Mesenchymal stem cell (in vitro differentiated cells and primary cell): ENCODE measurements around the gene CAMKMT.

ENCODE experiments used
- DNase-seq: peaks from one replicate; pipeline ENCODE4 v3.0.0-alpha.2; 2013
- H2AFZ ChIP-seq: one replicate; pipeline ENCODE4 v1.6.1; 2013; ENCODE audit warnings: low read depth, mild to moderate bottlenecking, control low read depth, inconsistent platforms, low read length, moderate library complexity
- H2AK5ac ChIP-seq: 2 replicates; pipeline ENCODE4 v1.6.1; 2013; ENCODE audit warnings: low read length, moderate library complexity, mild to moderate bottlenecking, inconsistent platforms; ENCODE audit not compliant: severe bottlenecking
- H2BK120ac ChIP-seq: one replicate; pipeline ENCODE4 v1.6.1; 2013; ENCODE audit warnings: low read depth, mild to moderate bottlenecking, inconsistent platforms, low read length, moderate library complexity
- H2BK12ac ChIP-seq, 2 experiments: one replicate each; pipeline ENCODE4 v1.6.1; 2013; ENCODE audit warnings: inconsistent platforms in 2 of 2, low read length in 2 of 2, mild to moderate bottlenecking in 2 of 2, moderate library complexity in 2 of 2, control low read depth in 1 of 2
- H2BK15ac ChIP-seq: one replicate; pipeline ENCODE4 v1.6.1; 2013; ENCODE audit warnings: mild to moderate bottlenecking, low read depth, inconsistent platforms; ENCODE audit not compliant: poor library complexity, severe bottlenecking
- H2BK5ac ChIP-seq: 2 replicates; pipeline ENCODE4 v1.6.1; 2013; ENCODE audit warnings: low read depth, mild to moderate bottlenecking, low read length, control low read depth, inconsistent platforms; ENCODE audit not compliant: poor library complexity, severe bottlenecking
- H3K14ac ChIP-seq, 2 experiments: one replicate each; pipeline ENCODE4 v1.6.1; 2013; ENCODE audit warnings: inconsistent platforms in 2 of 2, low read length in 2 of 2, control low read depth in 1 of 2, mild to moderate bottlenecking in 1 of 2, moderate library complexity in 1 of 2
- H3K18ac ChIP-seq, 2 experiments: one replicate each; pipeline ENCODE4 v1.6.1; 2013; ENCODE audit warnings: inconsistent platforms in 2 of 2, low read length in 2 of 2, control low read depth in 1 of 2, low read depth in 1 of 2, mild to moderate bottlenecking in 1 of 2
- H3K23ac ChIP-seq, 2 experiments: one replicate each; pipeline ENCODE4 v1.6.1; 2013; ENCODE audit warnings: inconsistent platforms in 2 of 2, low read length in 2 of 2, mild to moderate bottlenecking in 2 of 2, moderate library complexity in 2 of 2, control low read depth in 1 of 2
- H3K27ac ChIP-seq: 2 replicates; pipeline ENCODE4 v1.5.1; 2013; ENCODE audit warnings: mild to moderate bottlenecking, moderate library complexity, low read length, control low read depth, inconsistent platforms; ENCODE audit not compliant: poor library complexity, severe bottlenecking
- H3K27me3 ChIP-seq, 2 experiments: 2 replicates each; pipeline versions ENCODE4 v1.6.1 to v1.7.0; 2013; ENCODE audit warnings: low read length in 2 of 2, mild to moderate bottlenecking in 2 of 2, moderate library complexity in 2 of 2, control low read depth in 1 of 2, inconsistent platforms in 1 of 2; ENCODE audit not compliant: control insufficient read depth in 1 of 2, insufficient read depth in 1 of 2
- H3K36me3 ChIP-seq, 2 experiments: 2 replicates each; pipeline versions ENCODE4 v1.6.1 to v1.7.0; 2013; ENCODE audit warnings: low read length in 2 of 2, control low read depth in 1 of 2, inconsistent platforms in 1 of 2, low read depth in 1 of 2, mild to moderate bottlenecking in 1 of 2; ENCODE audit not compliant: insufficient read depth in 2 of 2, control insufficient read depth in 1 of 2
- H3K4ac ChIP-seq, 2 experiments: one replicate each; pipeline ENCODE4 v1.6.1; 2013; ENCODE audit warnings: inconsistent platforms in 2 of 2, low read length in 2 of 2, mild to moderate bottlenecking in 2 of 2, moderate library complexity in 2 of 2, control low read depth in 1 of 2, low read depth in 1 of 2
- H3K4me1 ChIP-seq: 2 replicates; pipeline ENCODE4 v1.6.1; 2013; ENCODE audit warnings: low read depth, low read length, control low read depth; ENCODE audit not compliant: control insufficient read depth, insufficient read depth
- H3K4me2 ChIP-seq: 2 replicates; pipeline ENCODE4 v1.6.1; 2013; ENCODE audit warnings: low read length, mild to moderate bottlenecking, inconsistent platforms; ENCODE audit not compliant: poor library complexity, severe bottlenecking
- H3K4me3 ChIP-seq, 2 experiments: 2 replicates each; pipeline versions ENCODE4 v1.5.1 to v1.7.0; 2013; ENCODE audit warnings: low read length in 2 of 2, mild to moderate bottlenecking in 2 of 2, control low read depth in 1 of 2, low read depth in 1 of 2; ENCODE audit not compliant: insufficient read depth in 1 of 2
- H3K79me1 ChIP-seq: replicated peaks from 2 replicates; pipeline ENCODE4 v1.6.1; 2013; ENCODE audit warnings: mild to moderate bottlenecking, control low read depth, low read length, inconsistent platforms; ENCODE audit not compliant: poor library complexity, severe bottlenecking
- H3K9ac ChIP-seq: 2 replicates; pipeline ENCODE4 v1.7.0; 2013; ENCODE audit warnings: mild to moderate bottlenecking, low read length, moderate library complexity
- H3K9me3 ChIP-seq: 2 replicates; pipeline ENCODE4 v1.7.0; 2013; ENCODE audit warnings: mild to moderate bottlenecking, low read length; ENCODE audit not compliant: control insufficient read depth
- H4K8ac ChIP-seq: one replicate; pipeline ENCODE4 v1.6.1; 2013; ENCODE audit warnings: inconsistent platforms, mild to moderate bottlenecking, low read length, moderate library complexity
- H4K91ac ChIP-seq: one replicate; pipeline ENCODE4 v1.6.1; 2013; ENCODE audit warnings: mild to moderate bottlenecking, low read length, inconsistent platforms
- WGBS: methylation state at CpG from one replicate; pipeline ENCODE4 v1.1.7; 2013; ENCODE audit warnings: mixed read lengths; 5-methylcytosine and 5-hydroxymethylcytosine counted together

The CAMKMT gene

GRCh38 chr2:44542520-44542919 is 180.8 kb downstream of the CAMKMT start:
- H3K79me1 ChIP-seq, result peaks cover 6% of the 10 kb centered on the region

GRCh38 chr2:44543773-44544725 is 182.3 kb downstream of the CAMKMT start:
- WGBS, result no CpG with 5 or more reads among the region's 2 CpGs
- Histone ChIP-seq H3K4me2 (no peak overlapping the region), H3K9ac (no peak overlapping the region), H3K27me3 (no peaks in the 10 kb centered on the region), H3K79me1 (peaks cover 9% of the 10 kb centered on the region), H2AFZ (no peak overlapping the region), H2AK5ac (no peak overlapping the region), H2BK5ac (no peak overlapping the region), H3K36me3 (no peaks in the 10 kb centered on the region), H2BK120ac (no peak overlapping the region), H2BK15ac (no peak overlapping the region), H3K4ac (no peak overlapping the region), H3K14ac (no peak overlapping the region), H3K18ac (no peak overlapping the region), H3K4me3 (no peak overlapping the region), H3K9me3 (no peaks in the 10 kb centered on the region), H3K23ac (no peak overlapping the region), H2BK12ac (no peak overlapping the region), H4K8ac (no peak overlapping the region), H3K4me1 (no peaks in the 10 kb centered on the region), H4K91ac (no peak overlapping the region), H3K27ac (peak overlapping the region; percentile 37)
- no peak for DNase-seq

More at GRCh38 chr2:44542520-44542919, 180.8 kb downstream of the CAMKMT start:
- Histone ChIP-seq H3K4me1 (no peaks in the 10 kb centered on the region), H3K36me3 (no peaks in the 10 kb centered on the region), H3K9me3 (no peaks in the 10 kb centered on the region), H4K91ac (no peak overlapping the region), H3K27ac (no peak overlapping the region), H3K18ac (no peak overlapping the region), H3K4me2 (no peak overlapping the region), H2AK5ac (no peak overlapping the region), H2BK15ac (no peak overlapping the region), H3K27me3 (no peaks in the 10 kb centered on the region), H3K4me3 (no peak overlapping the region), H3K14ac (no peak overlapping the region), H2AFZ (no peak overlapping the region), H2BK120ac (no peak overlapping the region), H3K4ac (no peak overlapping the region), H2BK5ac (no peak overlapping the region), H3K23ac (no peak overlapping the region), H3K9ac (no peak overlapping the region), H2BK12ac (no peak overlapping the region), H4K8ac (no peak overlapping the region)
- 100% methylated on average over 1 of the region's 2 CpGs for WGBS
- no peak for DNase-seq

GRCh38 chr2:44545005-44545404 is 183.3 kb downstream of the CAMKMT start:
- Histone ChIP-seq H3K27ac (no peak overlapping the region), H2BK120ac (no peak overlapping the region), H4K8ac (no peak overlapping the region), H2BK5ac (no peak overlapping the region), H3K36me3 (no peaks in the 10 kb centered on the region), H3K9ac (no peak overlapping the region), H2BK15ac (no peak overlapping the region), H2AK5ac (no peak overlapping the region), H3K27me3 (no peaks in the 10 kb centered on the region), H4K91ac (no peak overlapping the region), H3K23ac (peak overlapping the region in 1 of 2 experiments; percentile 41), H3K14ac (no peak overlapping the region), H2AFZ (no peak overlapping the region), H3K9me3 (no peaks in the 10 kb centered on the region), H3K4me3 (no peak overlapping the region), H3K18ac (no peak overlapping the region), H3K4ac (no peak overlapping the region), H3K79me1 (peaks cover 9% of the 10 kb centered on the region), H3K4me2 (no peak overlapping the region), H3K4me1 (no peaks in the 10 kb centered on the region), H2BK12ac (no peak overlapping the region)
- WGBS, result 69% methylated on average over 2 of the region's 2 CpGs
- DNase-seq, result no peak

- Histone ChIP-seq H3K9me3 (no peaks in the 10 kb centered on the region), H3K14ac (no peak overlapping the region), H3K79me1 (peaks cover 7% of the 10 kb centered on the region), H3K4me1 (no peaks in the 10 kb centered on the region), H4K8ac (no peak overlapping the region), H3K9ac (no peak overlapping the region), H2BK12ac (no peak overlapping the region), H2AFZ (no peak overlapping the region), H2BK120ac (no peak overlapping the region), H2AK5ac (no peak overlapping the region), H4K91ac (no peak overlapping the region), H2BK15ac (no peak overlapping the region), H3K23ac (no peak overlapping the region), H3K18ac (no peak overlapping the region), H3K4ac (no peak overlapping the region), H3K4me3 (no peak overlapping the region), H3K27me3 (no peaks in the 10 kb centered on the region), H3K27ac (no peak overlapping the region), H3K4me2 (no peak overlapping the region), H3K36me3 (no peaks in the 10 kb centered on the region), H2BK5ac (no peak overlapping the region)
- no peak for DNase-seq
- WGBS, result 81% methylated on average over 2 of the region's 2 CpGs
These were observed 184.8 kb downstream of the CAMKMT start for GRCh38 chr2:44546459-44547127.
